Aorta (tissue), 5 donors: Measurements from ENCODE around the gene IDH3A. TPM values are rescaled to one million over a fixed set of nuclear protein-coding genes. Genes with fewer than 3 reads are reported as not detected.

Source experiments
- ATAC-seq: fragments of 200-7000 bp; cut with Tn5 transposase; one replicate; pipeline ENCODE4 v1.9.1; 2022; ENCODE audit warnings: moderate library complexity; ENCODE audit not compliant: low FRiP score
- DNase-seq, 2 donors: peaks; one replicate each; pipeline ENCODE4 v3.0.0-alpha.2; 2020
- H3K27ac ChIP-seq, 2 donors: one replicate each; pipeline ENCODE4 v1.5.1; 2013; ENCODE audit warnings: low read length in 2 of 2, mild to moderate bottlenecking in 2 of 2, moderate library complexity in 2 of 2, control low read depth in 1 of 2, inconsistent platforms in 1 of 2, low read depth in 1 of 2
- H3K27me3 ChIP-seq, 2 donors: one replicate each; pipeline ENCODE4 v1.6.1; 2013; ENCODE audit warnings: control low read depth in 1 of 2, low read length in 1 of 2, mild to moderate bottlenecking in 1 of 2, moderate library complexity in 1 of 2; ENCODE audit not compliant: insufficient read depth in 2 of 2, control insufficient read depth in 1 of 2
- H3K36me3 ChIP-seq, 2 donors: one replicate each; pipeline ENCODE4 v1.6.1; 2013; ENCODE audit warnings: control low read depth in 1 of 2, low read length in 1 of 2, mild to moderate bottlenecking in 1 of 2; ENCODE audit not compliant: insufficient read depth in 2 of 2, control insufficient read depth in 1 of 2
- H3K4me1 ChIP-seq, 2 donors: one replicate each; pipeline ENCODE4 v1.6.1; 2013; ENCODE audit warnings: low read length in 2 of 2, control low read depth in 1 of 2, mild to moderate bottlenecking in 1 of 2, moderate library complexity in 1 of 2; ENCODE audit not compliant: insufficient read depth in 2 of 2, control insufficient read depth in 1 of 2
- H3K4me3 ChIP-seq, 2 donors: one replicate each; pipeline ENCODE4 v1.5.1; 2013; ENCODE audit warnings: low read length in 2 of 2, control low read depth in 1 of 2, mild to moderate bottlenecking in 1 of 2
- H3K9me3 ChIP-seq: one replicate; pipeline ENCODE4 v1.6.1; 2013; ENCODE audit warnings: mild to moderate bottlenecking, low read length; ENCODE audit not compliant: control insufficient read depth
- WGBS, 2 donors: extraction: QIAGEN DNeasy Blood & Tissue Kit; methylation state at CpG; one replicate each; pipeline ENCODE4 v1.1.7; 2013; 5-methylcytosine and 5-hydroxymethylcytosine counted together
- intact Hi-C, 2 donors: fragments of 100-400 bp; cut with DNase I; formaldehyde crosslinking; loops; one replicate each; pipeline versions ENCODE4 v1.14.2 to v1.15.0; 2022
- long read RNA-seq, 2 donors: library from polyadenylated mRNA; unstranded; transcript quantifications; one replicate each; pipeline ENCODE4 v2.0.0, GENCODE V29; 2020 to 2021
- polyA plus RNA-seq, 2 donors: library from polyadenylated mRNA; stranded (reverse); fragments of 200-250 nt; gene quantifications; one replicate each; pipeline ENCODE4 v1.2.3, GENCODE V29; 2013
- total RNA-seq, 2 donors: library from RNA; stranded (reverse); fragmentation: NEBNext Ultra II Directional; extraction: Animal tissue kit (Norgen Biotek cat#: 25700); gene quantifications; one replicate each; pipeline ENCODE4 v1.2.1, GENCODE V29; 2021
- donor health status: healthy with polysubstance abuse.
- donor health status: Bipolar disorder and iron deficiency.
- donor health status: DM: no; HTN: no; CAD: no.
- donor health status: DM: no; HTN: no; CAD: no.
- donor health status: DM: yes; HTN: yes; CAD: no.

IDH3A gene
- total RNA-seq (10 to 100 TPM; 60.7 to 68.3 TPM), polyA plus RNA-seq (10 to 100 TPM; 36.7 to 99.3 TPM)
- long read RNA-seq, donor 1, full-length matches to known transcripts, result 128 of 161 reads
- long read RNA-seq, donor 1, partial matches to known transcripts, result 9 of 161 reads
- long read RNA-seq, donor 1, other reads (novel, unspliced or antisense), result 24 of 161 reads
- long read RNA-seq, donor 2, full-length matches to known transcripts, result 13 of 23 reads
- long read RNA-seq, donor 2, partial matches to known transcripts, result 3 of 23 reads
- long read RNA-seq, donor 2, other reads (novel, unspliced or antisense), result 7 of 23 reads

DNA sequence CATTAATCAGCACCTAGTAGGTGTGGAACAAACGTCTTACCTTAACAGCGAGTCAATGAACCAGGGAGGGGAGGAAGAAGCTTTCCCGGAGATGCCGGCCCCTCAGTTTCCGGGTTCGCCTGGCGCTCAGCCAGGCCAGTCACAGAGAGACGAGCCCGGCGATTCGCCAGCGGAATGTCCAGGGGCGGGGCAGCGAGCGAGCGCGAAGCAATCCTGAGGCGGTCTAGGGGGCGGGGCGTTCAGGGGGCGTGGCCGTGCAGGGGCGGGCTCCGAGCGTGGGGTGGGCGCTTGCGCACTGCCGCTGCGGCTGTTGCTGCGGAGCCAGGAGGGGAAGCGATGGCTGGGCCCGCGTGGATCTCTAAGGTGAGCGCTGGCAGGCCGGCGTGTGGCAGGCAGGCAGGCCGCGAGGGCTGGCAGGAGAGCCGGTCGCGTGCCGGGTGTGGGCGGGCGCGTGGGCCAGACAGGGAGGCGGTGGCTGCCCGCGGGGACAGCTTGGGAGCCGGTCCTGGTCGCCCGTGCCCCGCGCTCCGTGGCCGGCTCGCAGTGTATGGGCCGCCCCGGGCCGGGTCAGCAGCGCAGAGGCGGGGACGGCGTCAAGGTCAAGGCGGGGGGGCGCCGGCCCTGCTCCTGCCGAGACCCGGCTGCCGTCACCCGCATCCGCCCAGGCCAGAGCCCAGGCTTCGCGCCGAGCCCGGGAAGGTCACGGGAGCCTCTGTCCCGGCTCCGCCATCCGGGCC is at the start of gene IDH3A:
Gene IDH3A (plus strand): TSS at position 295 of the 737 bp plus-strand sequence. CDS start 42 bp downstream, at position 337.
- Histone ChIP-seq H3K9me3 (no peaks in the 10 kb centered on the region), H3K4me1 (no peaks in the 10 kb centered on the region), H3K27ac (peak within 1 kb of the TSS; percentile 49 to 66), H3K4me3 (peak within 1 kb of the TSS; percentile 84 to 94), H3K36me3 (no peaks in the 10 kb centered on the region), H3K27me3 (no peaks in the 10 kb centered on the region)
- ATAC-seq, result peak; percentile 99
- 1% methylated on average over 52 to 79 of the region's 79 CpGs for WGBS, 2 donors
- DNase-seq, result peak; percentile 100
- intact Hi-C loops, result loop anchor here in 1 of 2 donors (2.0 kb wide), 1 partner anchor 18 kb away; the partner anchor contains the start of gene CIB2

DNA sequence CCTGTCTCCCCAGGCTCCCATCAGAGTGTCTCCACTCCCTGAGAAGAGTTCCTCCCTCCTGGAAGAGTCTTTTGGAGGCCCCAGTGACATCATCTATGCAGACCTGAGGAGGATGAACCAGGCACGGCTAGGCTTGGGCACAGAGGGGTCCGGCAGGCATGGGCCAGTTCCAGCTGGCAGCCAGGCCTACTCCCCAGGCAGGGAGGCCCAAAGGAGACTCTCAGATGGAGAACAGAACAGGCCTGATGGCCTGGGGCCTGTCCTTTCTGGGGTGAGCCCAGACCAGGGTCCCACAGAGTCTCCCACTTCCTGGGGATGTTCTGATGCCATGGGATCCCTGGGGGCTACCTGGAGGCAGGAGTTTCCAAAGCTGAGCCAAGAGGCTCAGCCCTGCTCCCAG is 48.3 kb upstream of the IDH3A start:
- Histone ChIP-seq H3K4me3 (no peak overlapping the region), H3K4me1 (no peaks in the 10 kb centered on the region), H3K9me3 (no peaks in the 10 kb centered on the region), H3K27me3 (no peaks in the 10 kb centered on the region), H3K27ac (no peak overlapping the region), H3K36me3 (no peaks in the 10 kb centered on the region)
- intact Hi-C loops, result no loop called here
- peak; percentile 9 to 33 for DNase-seq
- WGBS, 2 donors, result 52 to 77% methylated on average over 2 of the region's 2 CpGs
- no peak for ATAC-seq

- Histone ChIP-seq H3K4me3 (no peak overlapping the region), H3K27me3 (no peaks in the 10 kb centered on the region), H3K9me3 (no peaks in the 10 kb centered on the region), H3K4me1 (no peaks in the 10 kb centered on the region), H3K27ac (no peak overlapping the region), H3K36me3 (no peaks in the 10 kb centered on the region)
- DNase-seq (peak; percentile 21 to 59), ATAC-seq (no peak)
- intact Hi-C loops, result no loop called here
- WGBS, 2 donors, result 98 to 100% methylated on average over 5 of the region's 5 CpGs
Observed at GRCh38 chr15:78101423-78102105, 47.6 kb upstream of the IDH3A start.

DNA sequence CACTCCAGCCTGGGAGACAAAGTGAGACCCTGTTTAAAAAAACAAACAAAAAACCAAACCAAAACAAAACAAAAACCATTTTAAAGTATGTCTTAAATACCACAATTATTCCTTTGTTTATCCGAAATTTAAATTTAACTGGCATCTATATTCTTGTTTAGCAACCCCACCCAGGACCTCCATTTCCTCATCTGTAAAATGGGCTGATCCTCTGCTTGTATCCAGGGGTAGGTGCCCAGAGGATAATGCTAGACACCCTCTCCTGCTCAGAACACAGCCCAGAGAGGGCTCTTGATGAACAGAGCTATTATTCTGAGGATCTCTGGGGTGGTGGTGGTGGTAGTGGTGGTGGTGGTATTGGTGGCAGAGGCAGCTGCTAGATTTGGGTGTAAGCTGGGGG is 47.0 kb upstream of the IDH3A start:
- Histone ChIP-seq H3K27me3 (no peaks in the 10 kb centered on the region), H3K36me3 (no peaks in the 10 kb centered on the region), H3K9me3 (no peaks in the 10 kb centered on the region), H3K27ac (no peak overlapping the region), H3K4me3 (no peak overlapping the region), H3K4me1 (no peaks in the 10 kb centered on the region)
- ATAC-seq, result no peak
- peak; percentile 4 to 17 for DNase-seq
- intact Hi-C loops, result no loop called here
- 89 to 93% methylated on average over 1 of the region's 1 CpG for WGBS, 2 donors

DNA sequence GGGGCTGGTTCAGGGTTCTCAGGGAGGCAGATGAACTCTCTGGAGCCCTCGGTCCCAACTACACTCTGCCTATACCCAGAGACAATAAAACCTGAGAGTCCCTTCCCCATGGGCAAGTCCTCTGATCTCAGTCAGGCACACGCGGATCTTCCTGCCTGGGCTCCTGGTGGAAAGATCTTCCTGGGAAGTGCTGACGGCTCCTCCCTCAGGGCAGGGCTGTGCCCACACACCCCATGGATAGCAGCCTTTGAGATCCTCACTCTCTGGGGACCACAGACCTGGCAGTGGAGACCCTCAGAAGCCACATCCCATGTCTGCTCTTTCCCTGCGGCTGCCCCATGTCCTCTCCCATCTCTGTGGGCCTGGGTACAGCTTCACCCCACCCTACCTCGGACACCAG is 46.4 kb upstream of the IDH3A start:
- no peaks in the 10 kb centered on the region for H3K36me3 ChIP-seq
- WGBS, 2 donors, result 89 to 92% methylated on average over 6 of the region's 6 CpGs
- peak in 1 of 2 donors; percentile 15 for DNase-seq
- H3K27me3 ChIP-seq, result no peaks in the 10 kb centered on the region
- no peak overlapping the region for H3K4me3 ChIP-seq
- no peak overlapping the region for H3K27ac ChIP-seq
- H3K4me1 ChIP-seq, result no peaks in the 10 kb centered on the region
- H3K9me3 ChIP-seq, result no peaks in the 10 kb centered on the region
- ATAC-seq, result no peak
- intact Hi-C loops, result no loop called here

DNA sequence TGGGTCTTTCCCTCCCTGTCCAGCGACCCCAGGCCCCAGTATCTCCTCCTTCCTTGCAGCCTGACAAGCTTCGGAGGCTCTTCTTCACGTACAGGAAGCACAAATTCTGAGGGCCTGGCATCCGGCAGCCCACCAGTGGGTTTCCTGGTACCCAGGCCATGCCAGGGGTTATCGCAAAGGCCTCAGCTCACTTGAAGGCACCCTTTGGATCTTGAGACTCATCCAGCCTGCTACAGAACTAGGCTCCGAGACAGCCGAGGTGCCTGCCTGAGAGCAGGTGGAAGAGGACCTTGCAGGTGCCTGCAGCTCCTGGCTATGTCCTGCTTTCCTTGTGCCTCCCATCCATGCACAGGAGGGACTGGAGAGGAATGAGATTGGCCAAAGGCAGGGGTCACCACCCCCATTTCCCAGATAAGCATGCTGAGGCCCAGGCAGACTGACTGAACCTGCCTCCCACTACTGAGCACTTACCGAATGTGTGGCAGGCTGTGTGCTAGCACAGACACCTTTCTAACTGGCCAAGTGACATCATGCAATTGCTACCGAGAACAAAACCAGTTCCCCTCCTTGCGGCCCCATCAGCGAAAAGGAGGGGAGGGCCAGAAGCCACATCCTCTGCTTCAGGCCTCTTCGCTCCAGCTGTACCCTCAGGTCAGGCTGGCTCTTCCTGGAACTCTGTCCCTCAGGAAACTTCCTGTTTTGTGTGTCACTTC is 45.6 kb upstream of the IDH3A start:
- H3K27ac ChIP-seq, result no peak overlapping the region
- ATAC-seq, result no peak
- no peaks in the 10 kb centered on the region for H3K36me3 ChIP-seq
- intact Hi-C loops, result no loop called here
- DNase-seq, result peak; percentile 63 to 69
- no peaks in the 10 kb centered on the region for H3K4me1 ChIP-seq
- 91% methylated on average over 12 of the region's 12 CpGs for WGBS, 2 donors
- no peak overlapping the region for H3K4me3 ChIP-seq
- no peaks in the 10 kb centered on the region for H3K27me3 ChIP-seq
- no peaks in the 10 kb centered on the region for H3K9me3 ChIP-seq

- intact Hi-C loops, result no loop called here
- Histone ChIP-seq H3K27me3 (no peaks in the 10 kb centered on the region), H3K27ac (no peak overlapping the region), H3K36me3 (no peaks in the 10 kb centered on the region), H3K9me3 (no peaks in the 10 kb centered on the region), H3K4me1 (no peaks in the 10 kb centered on the region), H3K4me3 (no peak overlapping the region)
- DNase-seq (peak in 1 of 2 donors; percentile 23), ATAC-seq (no peak)
- WGBS, 2 donors, result 95% methylated on average over 4 of the region's 4 CpGs
Observed at GRCh38 chr15:78104119-78104479, 45.1 kb upstream of the IDH3A start.

- H3K9me3 ChIP-seq, result no peaks in the 10 kb centered on the region
- 88 to 93% methylated on average over 12 of the region's 12 CpGs for WGBS, 2 donors
- peak; percentile 30 to 41 for DNase-seq
- H3K36me3 ChIP-seq, result no peaks in the 10 kb centered on the region
- intact Hi-C loops, result no loop called here
- H3K4me1 ChIP-seq, result no peaks in the 10 kb centered on the region
- H3K27ac ChIP-seq, result no peak overlapping the region
- ATAC-seq, result no peak
- H3K4me3 ChIP-seq, result no peak overlapping the region
- no peaks in the 10 kb centered on the region for H3K27me3 ChIP-seq
Observed at GRCh38 chr15:78104566-78105475, 44.3 kb upstream of the IDH3A start.
